ENCODE results near the gene DNAH6.
"Not testable (repeated sequence)": the region's sequence is repeated elsewhere in the genome, so short reads cannot be mapped to it uniquely, and the experiment has no call there.

The DNAH6 gene

DNA sequence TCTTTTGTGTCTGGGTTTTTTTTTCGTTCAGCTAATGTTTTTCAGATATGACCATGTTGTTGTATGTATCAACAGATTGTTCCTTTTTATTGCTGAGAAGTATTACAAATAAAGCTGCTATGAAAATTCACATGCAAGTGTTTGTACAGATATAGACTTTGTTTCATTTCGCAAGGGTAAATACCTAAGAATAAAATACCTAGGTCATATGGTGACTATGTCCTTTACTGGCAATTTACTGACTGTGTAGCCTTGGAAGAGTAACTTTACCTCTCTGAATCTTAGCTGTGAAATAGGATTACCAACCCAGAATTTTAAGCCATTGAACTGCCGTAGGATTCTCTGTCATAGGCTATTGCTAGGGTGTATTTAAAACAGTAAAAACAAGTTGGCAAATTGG, 19.0 kb upstream of the DNAH6 start:
- DNase-seq (ENCODE audit: low read depth), result no peak

DNA sequence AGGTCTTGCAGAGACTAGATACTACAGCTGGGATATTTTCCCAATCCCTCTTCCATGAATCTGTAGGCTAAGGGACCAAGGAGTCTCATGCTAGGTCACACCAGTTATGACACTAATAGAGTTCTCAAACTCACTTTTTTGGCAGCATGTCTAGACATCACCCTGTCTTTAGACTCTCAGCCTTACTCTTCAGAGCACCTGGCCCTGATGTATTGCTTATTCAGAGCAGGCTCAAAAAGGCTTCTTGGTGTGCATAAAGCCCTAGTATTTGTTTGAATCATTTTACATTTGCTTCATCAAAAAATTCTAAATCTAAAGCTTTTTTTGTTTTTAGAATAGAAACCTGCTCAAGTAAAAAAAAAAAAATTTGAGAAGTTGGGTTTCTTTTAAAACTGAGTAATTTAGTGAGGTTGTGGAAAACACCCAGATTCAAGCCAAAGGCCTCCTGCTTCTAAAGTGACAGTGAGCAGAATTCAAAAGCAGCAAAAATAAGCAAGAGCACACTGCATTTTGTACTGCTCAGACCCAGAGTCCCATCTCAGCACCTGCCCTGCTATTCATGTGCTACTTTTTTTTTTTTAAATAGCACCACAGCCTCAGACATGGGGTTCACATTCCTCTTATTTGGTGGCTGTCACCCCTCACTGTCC, 18.0 kb upstream of the DNAH6 start:
- no peak for DNase-seq (ENCODE audit: low read depth)

DNA sequence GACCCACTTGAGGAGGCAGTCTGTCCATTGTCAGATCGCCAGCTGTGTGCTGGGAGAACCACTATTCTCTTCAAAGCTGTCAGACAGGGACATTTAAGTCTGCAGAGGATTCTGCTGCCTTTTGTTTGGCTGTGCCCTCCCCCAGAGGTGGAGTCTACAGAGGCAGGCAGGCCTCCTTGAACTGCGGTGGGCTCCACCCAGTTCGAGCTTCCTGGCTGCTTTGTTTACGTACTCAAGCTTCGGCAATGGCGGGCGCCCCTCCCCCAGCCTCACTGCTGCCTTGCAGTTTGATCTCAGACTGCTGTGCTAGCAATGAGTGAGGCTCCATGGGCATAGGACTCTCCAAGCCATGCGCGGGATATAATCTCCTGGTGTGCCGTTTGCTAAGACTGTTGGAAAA, 5.3 kb upstream of the DNAH6 start:
- not testable (repeated sequence) for DNase-seq (ENCODE audit: low read depth)

DNA sequence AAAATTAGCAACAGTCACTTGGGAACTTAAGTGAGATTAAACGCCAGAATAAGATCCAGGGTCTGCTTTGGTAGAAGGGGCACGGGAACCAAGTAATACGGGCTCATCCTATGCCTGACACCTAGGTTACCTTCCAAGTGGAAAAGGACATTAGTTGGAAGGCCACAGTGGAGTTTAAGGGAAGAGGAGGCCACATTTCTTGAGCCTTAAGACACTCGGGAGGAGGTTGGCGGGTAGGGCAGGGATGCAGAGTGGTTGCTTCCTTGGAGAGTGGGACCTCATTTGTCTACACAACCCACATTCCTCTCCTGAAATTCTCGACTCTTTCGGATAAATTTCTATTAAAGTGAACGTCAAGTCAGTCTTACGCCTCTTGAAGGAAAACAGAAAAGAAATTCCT, 510 bp upstream of the DNAH6 start:
- DNase-seq (ENCODE audit: low read depth), result no peak

DNA sequence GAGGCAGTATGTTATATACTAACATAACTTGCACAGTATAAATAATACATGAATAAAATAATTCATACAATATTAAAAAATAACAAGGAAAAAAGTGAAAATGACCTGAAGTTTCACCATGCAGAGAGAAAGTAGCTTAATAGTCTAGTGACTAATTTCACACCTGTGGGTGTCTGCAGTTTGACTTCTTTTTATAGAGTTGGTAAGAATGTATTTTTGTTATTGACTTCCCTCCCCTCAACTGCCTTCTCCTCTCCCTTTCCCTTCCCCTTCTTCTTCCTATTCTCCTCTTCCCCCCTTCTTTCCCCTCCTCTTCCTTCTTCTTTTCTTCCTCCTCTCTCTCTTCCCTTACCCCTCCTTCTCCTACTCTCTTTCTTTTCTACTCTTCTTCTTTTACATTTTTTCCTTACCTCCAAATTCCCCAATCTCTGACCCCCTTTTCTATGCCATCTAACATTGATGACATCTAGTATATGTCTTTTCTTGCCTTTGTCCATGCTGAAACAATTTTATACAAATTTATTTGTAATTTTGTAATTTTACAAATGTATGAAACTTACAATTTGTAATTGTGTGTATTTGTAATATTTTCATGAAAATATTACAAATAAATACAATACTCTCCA, 3.1 kb downstream of the DNAH6 start:
- DNase-seq (ENCODE audit: low read depth), result no peak

DNA sequence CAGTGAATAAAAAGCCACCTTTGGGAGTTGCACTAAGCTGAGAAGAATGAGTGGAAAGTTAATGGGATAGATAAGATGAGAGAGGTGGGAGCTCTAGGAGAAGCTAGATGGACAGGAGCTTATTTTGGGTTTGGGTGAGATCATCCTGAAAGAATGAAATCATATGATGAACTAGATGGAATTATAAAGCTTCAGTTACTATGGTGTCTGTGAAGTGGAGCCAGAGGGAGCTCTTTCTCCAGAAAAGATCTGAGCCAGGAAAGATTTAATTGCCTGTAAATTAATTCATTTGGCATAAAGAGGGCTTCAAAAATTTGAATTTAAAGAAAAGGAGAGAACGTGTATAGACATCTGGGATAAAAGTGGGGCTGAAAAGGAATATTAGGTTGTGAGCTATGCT, 10.3 kb downstream of the DNAH6 start:
- no peak for DNase-seq (ENCODE audit: low read depth)

DNA sequence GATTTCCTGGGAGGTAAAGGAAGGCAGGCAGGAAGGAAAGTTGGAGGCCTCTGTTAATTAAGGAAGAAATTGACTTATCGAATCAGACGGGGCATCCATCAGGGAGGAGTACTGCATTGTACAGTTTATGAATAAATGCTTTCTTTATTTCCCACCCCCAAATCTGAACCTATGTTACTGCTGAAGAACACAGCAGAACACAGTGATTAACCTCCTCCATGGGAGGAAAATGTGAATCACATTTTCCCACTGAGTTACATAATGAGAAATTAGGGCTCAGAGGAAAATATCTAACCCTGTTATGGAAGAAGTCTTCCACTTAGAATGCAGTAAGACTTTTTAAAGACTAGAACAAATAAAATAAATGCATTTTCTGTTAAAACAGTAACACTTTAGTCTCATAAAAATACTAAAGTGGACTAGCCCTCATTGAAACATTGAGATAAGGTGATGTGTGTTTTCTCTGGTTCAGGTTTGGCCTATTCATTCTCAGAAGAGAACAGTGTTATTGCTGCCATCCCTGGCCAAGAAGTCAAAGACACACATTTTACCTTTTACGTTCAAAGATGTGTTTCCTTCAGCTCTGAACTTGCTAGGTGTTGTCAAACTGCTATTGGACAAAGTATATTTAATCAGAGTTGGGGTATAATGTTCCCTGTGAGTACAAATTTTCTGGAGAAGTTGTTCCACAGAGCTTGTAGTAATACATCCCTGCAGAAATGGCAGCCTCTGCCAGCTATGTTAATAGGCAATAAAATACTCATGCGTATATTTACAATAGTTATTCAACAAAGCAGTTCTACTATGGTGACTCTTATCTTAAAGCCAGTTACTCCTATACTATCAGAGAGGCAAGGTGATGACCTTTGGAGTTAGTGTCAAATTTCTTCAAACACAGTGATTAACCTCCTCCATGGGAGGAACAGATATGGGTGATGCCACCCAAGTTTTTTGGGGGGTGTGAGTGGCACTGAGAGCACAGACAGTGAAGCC, 11.1 kb downstream of the DNAH6 start:
- DNase-seq (ENCODE audit: low read depth), result no peak

DNA sequence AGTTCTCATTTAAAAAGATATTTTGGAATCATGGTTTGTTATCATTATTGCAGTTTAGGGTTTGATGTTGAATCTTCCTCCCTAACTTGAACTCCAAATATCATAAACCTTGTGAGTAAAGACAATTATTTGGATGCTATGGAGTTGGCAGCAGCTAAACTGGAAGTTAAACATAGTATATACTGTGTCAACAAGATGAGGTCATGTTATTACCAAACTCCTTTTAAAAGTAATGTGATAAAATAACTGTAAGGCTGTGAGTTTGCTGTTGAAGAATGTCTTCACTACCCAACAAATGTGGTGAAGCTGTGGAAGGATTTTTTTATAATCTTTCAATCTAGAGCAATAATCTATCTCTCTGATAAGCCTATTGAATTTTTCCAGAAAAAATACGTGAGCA, 16.0 kb downstream of the DNAH6 start:
- no peak for DNase-seq (ENCODE audit: low read depth)

DNA sequence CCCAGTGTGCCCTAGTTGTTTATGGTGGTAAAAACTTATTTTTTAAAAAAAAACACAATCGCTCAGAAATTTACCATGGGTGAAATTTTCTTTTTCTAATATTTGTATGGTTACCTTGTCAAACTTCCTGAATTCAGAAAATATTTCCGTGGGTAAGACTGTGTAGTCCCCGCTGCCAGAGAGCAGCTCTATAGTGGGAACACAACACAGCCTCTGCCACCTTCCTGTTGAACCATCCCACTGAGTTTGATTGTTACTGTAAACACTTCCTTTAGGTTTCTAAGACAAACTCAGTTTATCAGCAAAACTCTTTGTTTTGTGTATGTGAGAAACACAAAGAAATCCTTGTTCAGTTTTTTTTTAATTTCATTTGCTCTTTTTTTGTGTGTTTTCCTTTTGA, 17.9 kb downstream of the DNAH6 start:
- no peak for DNase-seq (ENCODE audit: low read depth)

DNA sequence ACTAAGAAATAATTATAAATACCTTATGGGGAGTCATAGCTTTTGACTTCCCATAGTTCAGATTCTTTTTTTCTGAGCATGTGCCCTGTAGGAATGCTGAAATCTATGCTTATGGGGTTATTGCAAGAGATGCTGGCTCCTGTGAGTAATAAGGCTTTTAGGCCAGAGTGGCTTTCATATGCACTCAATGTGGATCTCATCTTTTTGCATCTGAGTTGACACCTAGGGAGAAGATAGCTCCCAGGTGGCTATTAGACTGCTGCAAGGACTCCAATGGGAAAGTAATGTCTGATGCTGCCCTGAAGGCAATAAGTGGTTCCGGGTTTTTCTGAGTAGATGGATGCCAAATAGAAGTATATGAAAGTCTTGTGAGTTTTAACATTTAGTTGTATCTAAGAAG, 21.0 kb downstream of the DNAH6 start:
- no peak for DNase-seq (ENCODE audit: low read depth)

DNA sequence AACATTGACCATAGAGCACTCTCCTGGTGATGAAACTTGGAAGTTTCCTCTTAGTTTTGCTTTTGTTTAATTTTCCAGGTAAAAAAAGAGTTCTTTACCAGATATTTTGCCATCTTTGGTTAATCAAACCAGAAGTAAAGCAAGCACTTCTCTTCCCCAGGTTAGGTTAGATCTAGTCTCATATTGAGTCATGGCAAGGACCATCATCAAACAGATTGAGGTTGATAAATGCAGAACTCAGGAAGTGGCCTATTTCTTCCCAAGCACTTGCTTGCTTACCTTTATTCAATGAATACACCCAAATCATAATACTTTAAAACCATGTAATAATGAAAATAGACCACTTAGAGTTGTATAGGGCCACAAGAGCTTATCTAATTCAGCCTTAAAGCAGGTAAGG, 23.4 kb downstream of the DNAH6 start:
- DNase-seq (ENCODE audit: low read depth), result no peak

DNA sequence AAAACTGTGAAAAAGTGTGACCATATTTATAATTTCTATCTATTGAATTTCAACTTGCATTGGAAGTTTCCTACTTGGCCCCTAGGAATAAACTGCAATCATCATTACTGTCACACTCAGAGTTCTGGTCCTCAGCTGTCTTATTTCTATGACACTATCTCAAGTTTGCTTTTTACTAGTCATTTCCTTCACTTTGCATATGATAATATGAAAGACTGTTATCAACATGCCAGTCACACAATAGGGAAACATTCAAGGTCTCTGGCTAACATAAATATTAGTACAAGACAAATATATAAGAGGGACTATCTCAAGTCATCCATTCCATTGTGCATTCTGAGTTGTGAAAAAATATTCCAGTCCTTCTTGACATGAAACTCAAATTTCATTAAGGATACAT, 28.7 kb downstream of the DNAH6 start:
- no peak for DNase-seq (ENCODE audit: low read depth)

DNA sequence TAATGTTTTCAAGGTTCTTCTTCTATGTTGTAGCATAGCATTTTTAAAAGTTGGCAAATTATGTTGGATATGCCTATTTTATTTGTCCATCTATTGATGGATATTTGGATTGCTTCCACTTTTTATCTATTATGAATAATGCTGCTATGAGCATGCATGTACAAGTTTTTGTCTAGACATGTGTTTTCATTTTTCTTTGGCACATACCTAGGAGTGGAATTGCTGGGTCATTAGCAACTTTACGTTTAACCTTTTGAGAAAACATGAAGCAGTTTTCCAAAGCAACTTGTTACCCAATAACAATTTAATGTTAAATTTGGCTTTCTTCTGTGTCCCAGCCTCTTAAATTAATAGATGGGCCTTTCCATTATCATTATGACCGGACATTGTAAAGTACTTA, 30.3 kb downstream of the DNAH6 start:
- DNase-seq (ENCODE audit: low read depth), result no peak

DNA sequence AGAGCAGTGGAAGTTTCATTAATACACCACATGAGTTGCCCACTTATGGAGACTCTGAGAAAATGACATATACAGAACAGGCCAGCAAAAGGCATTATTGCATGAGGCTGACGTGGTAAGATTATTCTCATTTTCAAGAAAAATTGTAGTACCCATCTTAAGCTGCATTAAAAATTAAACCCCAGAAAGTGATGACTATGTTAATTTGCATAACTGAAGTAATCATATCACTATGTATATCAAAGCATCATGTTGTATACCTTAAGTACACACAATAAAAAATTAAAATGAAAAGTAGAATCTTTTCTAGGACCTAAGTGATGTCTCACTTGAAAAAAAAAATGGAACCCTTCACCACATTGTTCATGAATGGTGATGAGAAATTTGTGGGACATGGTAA, 32.0 kb downstream of the DNAH6 start:
- DNase-seq (ENCODE audit: low read depth), result no peak

DNA sequence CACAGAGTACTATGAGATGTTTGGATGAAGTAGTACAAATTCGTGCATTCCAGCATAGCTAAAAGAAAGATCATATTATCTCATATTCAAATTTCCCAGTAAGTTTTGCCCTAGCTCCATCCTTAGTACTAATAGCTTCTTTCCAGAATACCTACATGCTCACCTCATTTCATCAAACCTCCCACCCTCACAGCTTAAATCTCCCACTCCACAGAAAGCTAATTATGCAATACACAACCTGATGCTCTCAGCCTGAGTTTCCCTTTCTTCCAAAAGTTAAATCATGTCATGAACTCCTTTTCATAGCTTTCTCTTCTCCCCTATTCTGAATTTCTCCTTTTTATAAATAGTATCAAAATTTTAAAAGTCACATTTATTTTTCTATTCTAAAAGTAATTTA, 34.6 kb downstream of the DNAH6 start:
- DNase-seq (ENCODE audit: low read depth), result no peak

DNA sequence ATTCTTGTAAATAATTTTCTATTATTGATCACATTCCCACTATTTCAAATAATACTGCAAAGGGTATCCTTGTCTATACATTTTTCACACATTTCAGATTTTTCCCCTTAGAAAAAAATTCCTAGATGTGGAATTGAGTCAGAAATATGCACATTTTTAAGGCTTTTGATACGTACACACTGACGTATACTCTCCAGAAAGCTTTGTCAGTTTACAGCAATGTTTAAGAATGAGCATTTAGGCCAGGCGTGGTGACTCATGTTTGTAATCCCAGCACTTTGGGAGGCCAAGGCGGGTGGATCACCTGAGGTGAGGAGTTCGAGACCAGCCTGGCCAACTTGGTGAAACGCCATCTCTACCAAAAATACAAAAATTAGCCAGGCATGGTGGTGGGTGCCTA, 35.2 kb downstream of the DNAH6 start:
- DNase-seq (ENCODE audit: low read depth), result not testable (repeated sequence)

DNA sequence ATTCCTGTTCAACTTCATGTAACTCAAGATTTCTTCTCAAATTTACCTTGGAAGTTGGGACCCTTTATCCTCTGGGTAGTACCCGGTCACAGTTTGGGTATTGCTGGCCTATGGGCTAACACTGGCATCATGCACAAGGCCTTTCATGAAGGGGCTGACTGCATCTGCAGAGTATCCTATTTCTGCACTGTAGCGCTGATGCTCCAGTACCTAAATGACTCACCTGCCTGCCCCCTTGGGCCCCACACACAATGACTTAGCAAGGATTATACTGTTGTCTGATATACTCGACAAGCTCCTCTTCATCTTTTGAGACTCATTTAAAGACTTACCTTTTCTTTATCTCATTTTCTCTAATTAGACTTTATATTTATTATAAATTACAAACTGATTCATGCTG, 39.9 kb downstream of the DNAH6 start:
- DNase-seq (ENCODE audit: low read depth), result no peak

DNA sequence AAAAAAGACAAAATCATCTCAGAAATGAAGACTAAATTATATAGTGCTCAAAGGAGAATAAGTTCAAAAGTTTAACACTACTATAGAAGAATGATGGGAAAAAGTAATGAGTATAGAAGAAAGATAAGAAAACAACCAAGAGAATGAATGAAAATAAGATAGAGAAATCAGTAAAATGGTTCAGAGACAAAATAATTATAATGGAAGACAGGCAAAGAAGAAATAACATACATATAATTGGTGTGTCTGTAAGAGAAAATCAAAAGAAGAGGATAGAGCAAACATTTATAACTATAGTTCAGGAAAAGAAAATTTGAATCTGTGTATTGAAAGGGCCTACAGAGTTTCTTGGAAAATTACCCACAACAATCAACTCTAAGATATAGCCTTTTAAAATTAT, 43.5 kb downstream of the DNAH6 start:
- no peak for DNase-seq (ENCODE audit: low read depth)

DNA sequence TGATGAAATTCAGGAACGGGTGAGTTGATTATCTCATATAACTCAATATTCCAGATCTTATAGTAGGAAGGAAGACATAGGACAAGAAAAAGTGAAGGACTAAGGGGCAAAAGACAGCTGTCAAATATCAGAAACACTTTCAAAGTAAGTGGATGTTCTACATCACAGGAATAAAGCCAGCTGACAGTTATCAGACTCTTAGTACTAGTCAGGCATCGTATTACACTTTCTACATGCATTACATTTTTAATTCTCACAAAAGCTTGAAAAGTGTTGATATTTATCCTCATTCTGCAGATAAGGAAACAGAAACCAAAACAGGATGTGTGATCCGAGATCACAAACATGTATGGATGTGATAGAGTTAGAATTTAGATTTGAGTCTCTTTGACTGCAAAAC, 63.4 kb downstream of the DNAH6 start:
- no peak for DNase-seq (ENCODE audit: low read depth)

DNA sequence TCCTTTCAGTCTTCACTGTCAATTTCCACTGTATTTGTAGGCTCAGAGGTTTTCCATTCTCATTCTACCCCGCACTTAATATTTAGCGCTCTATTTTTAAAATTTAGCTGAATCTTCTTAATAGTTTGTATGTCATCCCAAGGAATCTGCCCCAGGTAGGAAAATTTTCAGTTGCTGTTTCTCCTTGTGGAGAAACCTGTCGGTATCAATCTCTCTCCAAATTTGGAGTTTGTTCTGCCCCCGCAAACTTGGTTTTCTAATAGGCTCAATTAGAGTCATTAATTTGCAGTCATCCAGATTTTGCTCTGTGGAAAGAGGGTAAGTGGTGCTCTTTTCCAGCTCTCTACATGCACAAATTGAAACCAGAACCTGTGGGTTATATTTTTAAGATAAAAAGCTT, 87.6 kb downstream of the DNAH6 start:
- no peak for DNase-seq (ENCODE audit: low read depth)

DNA sequence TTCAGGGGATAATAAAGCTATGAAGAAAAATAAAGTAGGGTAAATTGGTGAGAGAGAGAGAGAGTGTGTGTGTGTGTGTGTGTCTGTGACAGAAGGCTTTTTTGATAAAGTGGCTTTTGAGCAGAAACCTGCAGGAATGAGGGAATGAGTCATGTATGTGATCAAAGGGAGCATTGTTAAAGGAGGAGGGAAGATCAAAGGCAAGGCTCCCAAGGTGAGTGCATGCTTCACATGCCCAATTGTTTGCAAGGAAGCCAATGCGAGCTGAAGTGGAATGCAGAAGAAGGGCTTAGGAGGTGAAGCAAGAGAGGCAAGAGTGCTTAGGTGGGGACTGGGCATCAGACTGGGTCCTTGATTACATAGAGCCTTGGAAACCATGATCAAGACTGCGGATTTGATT, 96.8 kb downstream of the DNAH6 start:
- DNase-seq (ENCODE audit: low read depth), result no peak

DNA sequence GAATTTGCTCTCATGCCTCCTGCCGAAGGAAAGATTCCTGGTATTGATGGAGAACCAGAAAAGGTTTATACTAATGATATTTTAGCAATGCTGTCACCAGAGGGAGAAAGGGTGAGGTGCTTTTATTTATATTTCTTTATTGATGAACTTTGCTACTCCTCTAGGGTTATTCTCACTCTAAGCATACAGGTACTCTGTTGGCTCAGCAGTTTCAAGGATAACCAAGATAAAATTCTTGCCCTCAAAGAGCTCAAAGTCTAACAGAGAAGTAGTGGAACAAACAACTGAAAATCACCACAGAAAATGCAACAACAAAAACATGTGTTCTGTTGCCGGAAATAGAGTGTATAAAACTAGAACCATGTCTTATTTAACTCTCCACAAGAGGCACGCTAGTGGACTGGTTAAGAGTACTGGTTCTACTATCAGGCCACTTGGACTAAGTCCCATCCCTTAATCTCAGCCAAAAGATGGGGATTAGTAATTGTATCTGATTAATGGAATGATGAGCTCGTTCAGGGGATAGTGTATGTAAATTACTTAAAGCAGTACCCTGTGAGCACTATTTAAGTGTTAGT, 103.6 kb downstream of the DNAH6 start:
- no peak for DNase-seq (ENCODE audit: low read depth)

DNA sequence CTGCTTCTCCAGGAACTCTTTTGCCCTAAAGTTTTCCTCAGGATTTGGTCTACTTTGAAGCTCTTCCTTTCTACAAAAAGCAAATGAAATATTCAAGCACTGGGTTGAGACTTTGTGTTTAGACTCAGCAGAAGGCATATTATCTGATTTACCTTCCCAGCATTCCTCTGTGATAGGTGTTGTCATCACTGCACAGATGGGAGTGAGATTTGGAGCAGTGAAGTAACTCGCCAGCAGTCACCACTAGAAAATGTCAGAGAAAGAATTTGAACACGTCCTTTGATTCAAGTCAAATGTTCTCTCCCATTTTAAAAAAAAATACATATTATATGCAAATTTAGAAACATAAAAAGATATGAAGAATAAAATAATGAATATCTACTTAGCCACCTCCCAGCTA, 112.2 kb downstream of the DNAH6 start:
- DNase-seq (ENCODE audit: low read depth), result no peak

Data from activated gamma-delta T cell treated with anti-CD3 and anti-CD28 coated beads, Interleukin-2, amount 50 U/mL, for 16 hours (primary cell).